DND-41 (cell line): Measurements from ENCODE around the gene RNF225.

Experiments used
- ATAC-seq: fragments of 200-7000 bp; cut with Tn5 transposase; 3 replicates; pipeline ENCODE4 v1.9.1; 2021; ENCODE audit warnings: low read depth; ENCODE audit not compliant: insufficient read depth
- DNase-seq: peaks from one replicate; pipeline ENCODE4 v3.0.0-alpha.2; 2020
- H2AFZ ChIP-seq: 2 replicates; pipeline ENCODE4 v1.6.0; 2012; ENCODE audit warnings: low read depth, low read length
- H3K27ac ChIP-seq: 2 replicates; pipeline ENCODE4 v1.5.1; 2012; ENCODE audit warnings: low read length, inconsistent platforms
- H3K27me3 ChIP-seq: fragments of 200-600 bp; sonication (generic); 2 replicates; pipeline ENCODE4 v1.6.0; 2012; ENCODE audit warnings: low read length, mild to moderate bottlenecking, inconsistent platforms; ENCODE audit not compliant: insufficient read depth, poor library complexity
- H3K36me3 ChIP-seq: 2 replicates; pipeline ENCODE4 v1.5.1; 2012; ENCODE audit warnings: low read length, inconsistent platforms; ENCODE audit not compliant: insufficient read depth
- H3K4me1 ChIP-seq: 2 replicates; pipeline ENCODE4 v1.5.1; 2012; ENCODE audit warnings: mild to moderate bottlenecking, low read length; ENCODE audit not compliant: insufficient read depth
- H3K4me2 ChIP-seq: 2 replicates; pipeline ENCODE4 v1.6.0; 2012; ENCODE audit warnings: mild to moderate bottlenecking, moderate library complexity, low read length, inconsistent platforms; ENCODE audit not compliant: insufficient read depth
- H3K4me3 ChIP-seq, 2 experiments: fragments of 200-600 bp in 1 of 2; shearing (Covaris generic) in 1 of 2; 2 replicates each; pipeline ENCODE4 v1.5.1; 2012 to 2016; ENCODE audit warnings: inconsistent platforms in 2 of 2, low read length in 2 of 2, mild to moderate bottlenecking in 2 of 2, low read depth in 1 of 2, moderate library complexity in 1 of 2
- H3K79me2 ChIP-seq: 2 replicates; pipeline ENCODE4 v1.6.0; 2012; ENCODE audit warnings: low read length, inconsistent platforms; ENCODE audit not compliant: insufficient read depth
- H3K9ac ChIP-seq: 2 replicates; pipeline ENCODE4 v1.6.0; 2012; ENCODE audit warnings: low read depth, mild to moderate bottlenecking, inconsistent platforms, low read length, moderate library complexity
- H3K9me3 ChIP-seq: 2 replicates; pipeline ENCODE4 v1.5.1; 2012; ENCODE audit warnings: low read length, moderate library complexity, mild to moderate bottlenecking, inconsistent platforms; ENCODE audit not compliant: insufficient read depth, severe bottlenecking
- H4K20me1 ChIP-seq: 2 replicates; pipeline ENCODE4 v1.6.0; 2012; ENCODE audit warnings: low read length; ENCODE audit not compliant: insufficient read depth
- EZH2 ChIP-seq: IDR thresholded peaks from 3 replicates; pipeline ENCODE4 v1.6.1; 2012; ENCODE audit warnings: borderline replicate concordance, low read depth, mild to moderate bottlenecking, moderate library complexity, low read length, inconsistent platforms; ENCODE audit not compliant: severe bottlenecking
- TF ChIP-seq, protein P1 (sequence below): IDR thresholded peaks from 2 replicates; pipeline ENCODE4 v1.5.1; 2012; ENCODE audit warnings: borderline replicate concordance, low read length, moderate library complexity, mild to moderate bottlenecking; ENCODE audit not compliant: poor library complexity, severe bottlenecking; ENCODE audit errors: extremely low read depth

Gene RNF225

DNA sequence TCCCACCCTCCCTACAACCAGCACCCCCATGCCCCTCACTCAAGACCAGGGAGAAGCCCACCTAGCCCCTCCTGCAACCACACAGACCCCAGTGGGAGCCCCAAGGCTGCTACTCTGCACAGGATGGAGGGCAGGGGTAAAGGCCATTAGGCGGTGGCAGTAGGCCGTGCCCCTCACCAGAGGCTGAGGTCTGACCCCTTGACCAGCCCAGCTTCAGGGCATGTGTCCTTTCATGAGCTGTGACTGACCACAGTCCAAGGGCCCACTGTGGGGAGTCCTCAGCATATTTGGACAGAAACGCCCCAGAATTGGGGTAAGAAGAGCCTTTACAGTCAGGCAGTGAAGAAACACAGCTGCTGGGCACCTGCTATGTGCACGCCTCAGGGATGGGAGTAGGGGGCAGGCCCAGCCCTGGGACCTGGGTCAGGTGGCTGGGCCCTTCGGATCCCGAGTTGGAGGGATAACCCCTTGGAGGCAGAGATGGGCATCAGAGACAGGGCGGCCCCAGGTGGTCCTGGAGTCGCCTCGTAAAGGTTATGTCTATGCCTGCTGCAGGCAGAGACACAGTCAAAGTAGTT lies 10.1 kb upstream of the RNF225 start:
- Histone ChIP-seq H3K27me3 (no peaks in the 10 kb centered on the region), H3K9ac (peak overlapping the region; percentile 99), H3K9me3 (no peaks in the 10 kb centered on the region), H3K4me3 (peak overlapping the region in 1 of 2 experiments; percentile 92; a peak in 3 of 4 replicates), H3K4me1 (peaks cover 49% of the 10 kb centered on the region), H3K79me2 (peaks cover 57% of the 10 kb centered on the region), H2AFZ (peak overlapping the region; percentile 84), H3K4me2 (peak overlapping the region; percentile 92), H4K20me1 (peaks cover 20% of the 10 kb centered on the region), H3K36me3 (peaks cover 26% of the 10 kb centered on the region), H3K27ac (peak overlapping the region; percentile 97)
- ATAC-seq, result no peak
- TF ChIP-seq, protein P1, sequence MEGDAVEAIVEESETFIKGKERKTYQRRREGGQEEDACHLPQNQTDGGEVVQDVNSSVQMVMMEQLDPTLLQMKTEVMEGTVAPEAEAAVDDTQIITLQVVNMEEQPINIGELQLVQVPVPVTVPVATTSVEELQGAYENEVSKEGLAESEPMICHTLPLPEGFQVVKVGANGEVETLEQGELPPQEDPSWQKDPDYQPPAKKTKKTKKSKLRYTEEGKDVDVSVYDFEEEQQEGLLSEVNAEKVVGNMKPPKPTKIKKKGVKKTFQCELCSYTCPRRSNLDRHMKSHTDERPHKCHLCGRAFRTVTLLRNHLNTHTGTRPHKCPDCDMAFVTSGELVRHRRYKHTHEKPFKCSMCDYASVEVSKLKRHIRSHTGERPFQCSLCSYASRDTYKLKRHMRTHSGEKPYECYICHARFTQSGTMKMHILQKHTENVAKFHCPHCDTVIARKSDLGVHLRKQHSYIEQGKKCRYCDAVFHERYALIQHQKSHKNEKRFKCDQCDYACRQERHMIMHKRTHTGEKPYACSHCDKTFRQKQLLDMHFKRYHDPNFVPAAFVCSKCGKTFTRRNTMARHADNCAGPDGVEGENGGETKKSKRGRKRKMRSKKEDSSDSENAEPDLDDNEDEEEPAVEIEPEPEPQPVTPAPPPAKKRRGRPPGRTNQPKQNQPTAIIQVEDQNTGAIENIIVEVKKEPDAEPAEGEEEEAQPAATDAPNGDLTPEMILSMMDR, result no peak
- no peak for TF ChIP-seq EZH2
- DNase-seq, result no peak

DNA sequence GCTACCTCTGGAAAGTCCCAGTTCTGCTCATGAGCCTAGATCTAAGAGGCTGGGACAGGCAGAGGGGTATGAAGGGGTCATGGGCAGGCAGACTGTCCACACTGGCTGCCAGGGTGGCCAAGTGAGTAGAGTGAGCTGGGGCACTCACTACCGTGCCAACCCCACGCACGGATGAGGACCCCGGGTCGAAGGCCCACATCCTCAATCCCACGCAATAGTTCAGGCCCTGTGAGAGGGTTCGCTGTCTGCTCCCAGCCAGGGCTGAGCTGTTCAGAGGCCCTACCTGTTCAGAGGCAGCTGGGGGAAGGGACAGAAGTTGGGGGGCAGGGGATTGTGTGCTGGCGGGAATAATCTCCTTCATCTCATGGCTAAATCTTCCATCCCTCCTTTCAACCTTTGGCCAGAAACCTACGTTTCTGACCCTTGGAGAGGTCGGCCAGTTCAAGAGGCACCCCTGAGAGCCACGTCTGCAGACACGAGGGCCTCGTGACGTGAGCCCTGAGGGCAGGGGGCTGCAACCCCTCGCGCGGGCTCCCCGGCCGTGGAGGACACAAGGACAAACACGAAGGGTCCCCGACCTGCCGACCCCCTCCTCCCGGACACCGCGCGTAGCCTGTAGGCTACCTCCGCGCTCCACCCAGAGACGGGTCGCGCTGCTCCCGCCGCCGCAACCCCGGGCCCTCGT lies 9.4 kb upstream of the RNF225 start:
- peaks cover 62% of the 10 kb centered on the region for H3K79me2 ChIP-seq
- no peak; the same call in 1 of the 3 replicates for ATAC-seq
- H3K36me3 ChIP-seq, result peaks cover 33% of the 10 kb centered on the region

DNA sequence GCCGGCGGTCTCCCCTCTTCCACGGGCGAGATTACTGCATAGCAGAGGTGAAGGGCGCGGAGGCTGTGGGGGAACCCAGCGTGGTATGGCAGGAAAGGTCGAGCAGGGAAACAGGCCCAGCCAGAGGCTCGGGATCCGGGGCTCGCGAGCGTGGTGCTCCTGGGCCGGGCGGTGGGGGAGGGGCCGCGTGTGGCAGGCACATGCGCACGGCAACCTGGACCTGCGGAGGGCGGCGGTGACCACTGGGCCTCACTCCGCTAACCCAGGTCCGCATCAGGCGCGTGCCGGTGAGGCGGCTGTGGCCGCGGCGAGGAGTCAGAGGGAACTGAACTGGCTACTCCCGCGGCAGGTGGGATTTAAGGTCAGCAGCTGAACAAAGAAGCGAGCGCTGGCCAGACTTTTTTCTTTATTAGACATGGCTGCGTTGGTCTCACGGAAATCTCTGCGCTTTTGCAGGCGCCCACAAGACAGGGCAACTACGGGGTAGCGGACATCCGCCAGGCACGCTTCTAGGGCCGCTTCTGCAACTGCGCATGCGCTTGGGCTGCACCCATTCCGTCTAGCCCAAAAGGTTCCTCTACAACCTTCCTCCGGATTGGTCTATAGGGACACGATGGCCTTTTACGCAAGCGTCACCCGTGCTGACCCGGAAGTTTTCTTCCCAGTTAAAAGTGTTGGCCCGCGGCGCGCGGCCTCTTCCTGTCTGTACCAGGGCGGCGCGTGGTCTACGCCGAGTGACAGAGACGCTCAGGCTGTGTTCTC lies 8.7 kb upstream of the RNF225 start, which contains the start of gene RPS5:
Gene RPS5, plus strand, starts transcription at position 694 of the 762 bp plus-strand sequence. CDS start 869 bp downstream, outside the sequence.
- Histone ChIP-seq H3K4me1 (peaks cover 52% of the 10 kb centered on the region), H3K36me3 (peaks cover 40% of the 10 kb centered on the region), H2AFZ (peak within 1 kb of the TSS; percentile 84), H3K9ac (peak within 1 kb of the TSS; percentile 99), H3K4me3 (peak within 1 kb of the TSS; percentile 75 to 92), H3K9me3 (no peaks in the 10 kb centered on the region), H4K20me1 (peaks cover 27% of the 10 kb centered on the region), H3K79me2 (peaks cover 65% of the 10 kb centered on the region), H3K27me3 (no peaks in the 10 kb centered on the region), H3K4me2 (peak within 1 kb of the TSS; percentile 92), H3K27ac (peak within 1 kb of the TSS; percentile 97)
- TF ChIP-seq EZH2, result no peak
- TF ChIP-seq, protein P1, result no peak
- ATAC-seq (peak; percentile 87), DNase-seq (peak; percentile 98)

More for the DNA sequence above, 9.4 kb upstream of the RNF225 start:
- peaks cover 26% of the 10 kb centered on the region for H4K20me1 ChIP-seq
- no peaks in the 10 kb centered on the region for H3K9me3 ChIP-seq
- no peaks in the 10 kb centered on the region for H3K27me3 ChIP-seq
- peak overlapping the region; percentile 99 for H3K9ac ChIP-seq
- no peak for TF ChIP-seq EZH2
- TF ChIP-seq, protein P1, result no peak
- peak overlapping the region; percentile 97 for H3K27ac ChIP-seq
- H3K4me3 ChIP-seq, result peak overlapping the region; percentile 75 to 92
- peaks cover 55% of the 10 kb centered on the region for H3K4me1 ChIP-seq
- peak overlapping the region; percentile 92 for H3K4me2 ChIP-seq
- DNase-seq, result peak; percentile 40
- H2AFZ ChIP-seq, result peak overlapping the region; percentile 84
